CD4-positive, alpha-beta T cell treated with Interleukin-17A for 4 hours (primary cell): ENCODE results near the gene GABBR2.
"Not testable (repeated sequence)": the region's sequence is repeated elsewhere in the genome, so short reads cannot be mapped to it uniquely, and the experiment has no call there.

Experiments
- DNase-seq: peaks from one replicate; pipeline ENCODE4 v3.0.0-alpha.2; 2020; ENCODE audit warnings: mixed read lengths

Gene GABBR2

GRCh38 chr9:98719055-98719454, 10.3 kb upstream of the GABBR2 start:
- DNase-seq = no peak

DNA sequence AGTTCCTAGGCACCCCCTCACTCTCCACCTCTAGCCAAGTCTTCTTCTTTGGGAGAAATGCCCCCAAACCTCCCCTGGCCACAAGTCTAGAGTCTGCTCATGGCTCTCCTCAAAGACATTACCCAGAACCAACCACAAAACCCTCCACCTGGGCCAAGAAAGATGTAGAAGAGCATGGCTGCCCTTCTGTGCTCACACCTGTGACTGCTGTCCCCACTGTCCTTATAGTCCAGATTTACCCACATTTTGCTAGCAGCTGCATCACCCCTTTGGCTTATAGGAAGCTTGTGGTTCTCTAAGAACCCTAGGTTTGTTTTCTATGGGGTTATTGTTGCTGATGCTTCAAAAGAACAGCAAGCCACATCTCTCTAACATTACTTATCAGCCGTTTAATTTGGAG, 6.1 kb upstream of the GABBR2 start:
- DNase-seq = no peak

GRCh38 chr9:98712987-98713386, 4.3 kb upstream of the GABBR2 start:
- no peak for DNase-seq

DNA sequence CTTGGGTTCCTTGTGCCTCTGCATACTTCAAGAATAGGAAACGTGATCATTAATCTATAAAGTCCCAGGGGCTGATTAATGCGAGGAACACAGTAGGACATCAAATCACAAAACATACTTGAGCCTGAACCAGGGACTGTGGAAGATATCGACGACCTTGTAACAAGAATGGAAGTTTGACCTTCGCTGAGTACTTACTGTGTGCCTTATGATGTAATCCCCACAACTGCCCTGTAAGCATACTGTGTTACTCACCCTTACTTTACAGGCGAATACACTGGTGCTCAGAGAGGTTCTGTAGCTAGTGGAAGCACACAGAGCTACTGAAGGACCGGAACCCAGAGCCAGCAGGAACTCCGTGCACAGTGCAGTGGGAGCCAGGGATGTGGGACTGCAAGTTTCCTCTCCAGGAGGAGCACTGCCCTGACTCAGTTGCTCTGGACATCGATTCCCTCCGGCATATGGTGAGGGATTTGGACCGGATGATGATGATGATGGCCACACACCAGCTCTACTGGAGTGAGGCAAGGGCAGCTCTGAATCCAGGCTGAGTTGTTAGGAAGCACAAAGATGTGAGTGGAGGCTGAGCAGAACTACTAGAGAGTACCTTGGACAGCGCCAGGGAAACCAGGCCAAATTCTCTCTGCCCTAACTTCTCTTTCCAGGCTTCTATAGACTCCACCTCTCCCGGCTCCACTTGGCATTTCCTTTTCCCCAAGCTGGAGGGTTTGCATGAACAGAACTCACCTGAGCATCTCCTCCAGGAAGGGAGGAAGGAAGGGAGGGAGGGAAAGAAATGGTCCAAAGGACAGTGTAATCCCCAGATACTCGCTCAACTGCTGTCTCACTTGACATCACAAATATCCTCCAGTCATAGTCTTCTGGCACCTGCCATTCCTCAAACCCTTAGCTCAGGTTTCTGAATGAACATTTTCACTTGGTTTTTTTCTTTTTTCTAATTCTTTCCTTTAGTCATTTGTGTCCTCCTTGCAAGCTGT, 1.5 kb upstream of the GABBR2 start:
- DNase-seq = no peak

- DNase-seq = no peak
These were observed 417 bp downstream of the GABBR2 start for GRCh38 chr9:98708103-98708932.

- no peak for DNase-seq
These were observed 1.3 kb downstream of the GABBR2 start for GRCh38 chr9:98707166-98708102.

DNA sequence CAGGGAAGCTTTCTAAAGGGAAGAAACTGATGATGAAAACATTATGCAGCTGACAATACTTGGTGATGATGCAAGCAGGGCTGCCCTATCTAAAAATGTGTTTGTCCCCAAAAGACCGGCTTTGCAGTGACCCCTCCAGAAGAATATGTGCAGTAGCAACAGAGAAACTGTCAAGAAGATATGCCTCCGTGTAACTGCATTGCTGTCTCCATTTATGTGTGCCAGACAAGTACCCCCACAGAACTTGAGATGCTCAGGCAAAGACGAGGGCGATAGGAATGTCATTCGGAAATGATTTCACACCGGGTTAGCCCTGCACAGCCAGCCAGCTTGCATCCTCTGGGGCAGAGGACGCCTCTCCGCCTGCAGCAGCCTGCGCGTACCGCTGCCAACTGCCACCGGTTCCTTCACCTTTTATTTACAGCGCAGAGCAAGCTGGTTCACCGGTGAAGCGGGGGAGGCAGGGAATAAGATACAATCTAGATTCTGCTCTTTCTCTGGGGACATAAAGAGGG, 2.0 kb downstream of the GABBR2 start:
- DNase-seq = no peak

DNA sequence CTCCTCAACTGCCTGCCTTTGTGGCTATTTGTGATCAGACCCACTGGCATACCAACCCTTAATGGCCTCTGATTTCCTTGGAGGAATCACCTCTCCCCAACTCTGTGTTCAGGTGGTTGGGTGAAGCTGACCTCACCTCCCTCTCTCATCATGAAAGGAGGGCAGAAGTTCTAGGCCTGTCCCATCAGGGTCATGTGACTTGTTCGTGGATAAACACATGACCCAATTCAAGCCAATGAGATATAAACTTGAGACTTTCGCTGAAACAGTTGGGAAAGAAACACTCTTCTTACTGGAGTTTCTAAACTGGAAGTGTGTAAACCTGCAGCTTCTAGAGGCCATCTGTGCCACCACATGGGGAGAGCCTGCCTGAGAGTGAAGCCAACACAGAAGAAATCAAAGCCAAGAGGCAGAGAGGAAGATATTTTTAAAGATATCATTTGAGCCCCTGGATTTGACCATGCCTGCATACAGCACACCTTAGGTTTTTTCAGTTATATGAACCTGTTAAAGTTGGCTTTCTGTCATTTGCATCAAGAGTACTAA, 5.8 kb downstream of the GABBR2 start:
- DNase-seq = no peak

DNA sequence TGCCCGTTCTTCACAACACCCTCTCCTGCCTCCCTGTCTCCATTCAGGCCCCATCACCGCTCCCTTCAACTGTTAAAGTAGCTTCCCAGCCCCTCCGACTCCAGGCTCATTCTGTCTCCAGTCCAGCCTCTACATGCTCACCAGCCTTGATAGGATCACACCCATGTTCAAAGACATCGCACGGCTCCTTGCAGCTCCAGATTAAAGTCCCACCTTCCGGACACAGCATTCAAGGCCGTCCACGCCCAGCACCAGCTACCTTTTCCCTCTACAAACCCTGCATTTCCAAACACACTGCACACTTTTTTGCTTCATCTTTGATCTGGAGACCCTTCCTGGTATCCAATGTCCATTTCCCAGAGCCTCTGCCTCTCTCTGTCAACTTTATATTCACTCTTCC, 6.4 kb downstream of the GABBR2 start:
- no peak for DNase-seq

- no peak for DNase-seq
These were observed 7.2 kb downstream of the GABBR2 start for GRCh38 chr9:98701576-98701975.

- DNase-seq = no peak
These were observed 7.9 kb downstream of the GABBR2 start for GRCh38 chr9:98700801-98701200.

GRCh38 chr9:98698856-98699255, 9.9 kb downstream of the GABBR2 start:
- no peak for DNase-seq

DNA sequence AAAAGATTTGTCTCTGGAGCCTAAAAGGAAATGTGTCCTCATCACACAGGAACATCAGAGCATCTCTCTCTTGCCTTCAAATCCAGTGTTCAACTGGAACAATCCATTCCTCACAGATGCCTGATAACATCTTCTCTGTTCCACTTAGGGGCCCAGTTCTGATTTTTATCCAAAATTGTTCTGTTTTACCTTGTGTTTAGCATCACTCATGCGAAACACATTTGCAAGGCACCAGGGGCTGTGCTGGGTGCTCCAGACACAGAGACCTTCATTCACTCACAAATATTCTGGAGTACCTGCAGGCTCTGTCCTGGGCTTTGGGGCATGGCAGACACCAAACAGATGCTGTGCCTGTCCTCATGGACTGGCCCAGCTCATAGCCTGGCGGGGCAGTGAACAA, 13.8 kb downstream of the GABBR2 start:
- DNase-seq = no peak

DNA sequence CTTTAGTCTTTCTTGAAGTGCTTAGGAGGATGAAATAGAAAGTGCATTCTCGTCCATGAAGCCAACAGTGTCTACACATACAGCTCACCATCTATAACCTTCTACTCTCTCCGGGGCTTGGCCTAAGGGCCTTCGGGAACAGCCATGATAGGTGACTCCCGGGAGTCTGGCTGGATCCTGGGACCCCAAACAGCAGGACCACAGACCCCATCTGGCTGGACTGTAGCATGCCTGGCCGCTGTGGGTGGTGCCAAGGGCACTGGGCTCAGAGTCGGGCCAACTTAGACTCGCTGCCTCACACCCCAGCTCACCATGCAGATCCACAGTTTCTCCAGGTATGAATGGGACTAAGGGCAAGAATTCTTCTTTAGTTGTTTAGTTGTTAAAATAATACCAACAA, 16.3 kb downstream of the GABBR2 start:
- no peak for DNase-seq

- DNase-seq = no peak
These were observed 16.8 kb downstream of the GABBR2 start for GRCh38 chr9:98691890-98692289.

GRCh38 chr9:98690686-98691085, 18.0 kb downstream of the GABBR2 start:
- no peak for DNase-seq

DNA sequence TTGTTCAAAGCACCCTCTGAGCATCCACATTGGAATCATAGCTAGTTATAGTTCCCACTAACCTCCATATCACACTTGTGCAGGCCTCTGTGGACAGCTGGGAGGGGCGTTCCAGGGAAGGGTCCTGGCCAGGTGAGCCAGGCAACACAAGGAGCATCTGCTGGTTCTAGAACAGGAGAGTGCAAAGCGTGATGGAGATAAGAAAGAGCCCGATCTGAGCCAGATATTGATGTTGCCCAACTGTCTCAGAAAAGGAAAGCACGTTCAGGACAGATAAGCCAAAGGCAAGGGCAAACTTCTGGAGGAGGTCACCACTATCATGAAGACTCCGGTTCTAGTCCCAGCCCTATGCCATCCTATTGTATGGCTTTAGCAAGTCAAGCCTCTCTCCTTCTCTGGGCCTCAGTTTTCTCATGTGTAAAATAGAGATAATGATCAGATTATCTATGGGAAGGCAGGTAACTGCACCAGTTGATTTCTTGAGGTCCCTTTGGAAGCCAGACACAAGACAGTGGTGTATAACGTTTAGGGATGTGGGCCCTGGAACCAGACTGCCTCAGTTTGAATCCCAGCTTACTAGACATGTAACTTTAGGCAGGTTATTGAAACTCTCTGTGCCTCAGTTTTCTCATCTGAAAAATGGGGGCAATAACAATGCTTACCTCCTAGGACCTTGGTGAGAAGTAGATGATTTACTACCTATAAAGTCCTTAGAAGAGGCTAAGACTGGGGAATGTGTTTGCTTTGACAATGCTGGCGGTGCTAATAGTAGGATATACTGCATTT, 19.8 kb downstream of the GABBR2 start:
- no peak for DNase-seq

GRCh38 chr9:98687911-98688310, 20.8 kb downstream of the GABBR2 start:
- no peak for DNase-seq

GRCh38 chr9:98686961-98687855, 21.5 kb downstream of the GABBR2 start:
- DNase-seq = no peak

GRCh38 chr9:98684816-98685215, 23.9 kb downstream of the GABBR2 start:
- DNase-seq = not testable (repeated sequence)
